Stimulated activated CD4-positive, alpha-beta T cell treated with anti-CD3 and anti-CD28 coated beads, Interleukin-2, amount 100 ng/mL, for 48 hours (primary cell): ENCODE data around the gene ZFHX3.
A peak's percentile ranks its signal among the peaks of the same experiment; 100 is the strongest.

Experiments used
- DNase-seq, 2 donors: peaks; one replicate each; pipeline ENCODE4 v3.0.0-alpha.2; 2020

The ZFHX3 gene

DNA sequence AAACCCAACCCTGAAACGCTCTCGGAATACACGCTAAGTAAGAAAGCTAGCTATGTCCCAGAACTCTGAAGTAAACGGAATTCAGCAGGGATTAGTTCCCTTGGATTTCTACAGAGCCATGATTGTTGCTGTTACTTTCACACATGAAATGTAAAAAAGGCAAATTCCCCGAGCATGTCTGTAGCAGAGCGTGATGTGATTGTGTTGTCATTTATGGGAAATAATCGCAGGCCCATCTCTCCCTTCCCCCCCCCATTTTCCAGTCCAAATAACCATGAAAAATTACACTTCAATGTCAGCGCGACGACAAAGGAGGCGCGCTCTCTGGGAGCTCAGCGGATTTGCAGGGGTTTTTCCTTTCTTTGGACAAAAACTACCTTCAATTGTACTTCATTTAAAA, 209.0 kb downstream of the ZFHX3 start:
- DNase-seq = no peak

GRCh38 chr16:72838586-72838910, 209.4 kb downstream of the ZFHX3 start:
- no peak for DNase-seq

DNA sequence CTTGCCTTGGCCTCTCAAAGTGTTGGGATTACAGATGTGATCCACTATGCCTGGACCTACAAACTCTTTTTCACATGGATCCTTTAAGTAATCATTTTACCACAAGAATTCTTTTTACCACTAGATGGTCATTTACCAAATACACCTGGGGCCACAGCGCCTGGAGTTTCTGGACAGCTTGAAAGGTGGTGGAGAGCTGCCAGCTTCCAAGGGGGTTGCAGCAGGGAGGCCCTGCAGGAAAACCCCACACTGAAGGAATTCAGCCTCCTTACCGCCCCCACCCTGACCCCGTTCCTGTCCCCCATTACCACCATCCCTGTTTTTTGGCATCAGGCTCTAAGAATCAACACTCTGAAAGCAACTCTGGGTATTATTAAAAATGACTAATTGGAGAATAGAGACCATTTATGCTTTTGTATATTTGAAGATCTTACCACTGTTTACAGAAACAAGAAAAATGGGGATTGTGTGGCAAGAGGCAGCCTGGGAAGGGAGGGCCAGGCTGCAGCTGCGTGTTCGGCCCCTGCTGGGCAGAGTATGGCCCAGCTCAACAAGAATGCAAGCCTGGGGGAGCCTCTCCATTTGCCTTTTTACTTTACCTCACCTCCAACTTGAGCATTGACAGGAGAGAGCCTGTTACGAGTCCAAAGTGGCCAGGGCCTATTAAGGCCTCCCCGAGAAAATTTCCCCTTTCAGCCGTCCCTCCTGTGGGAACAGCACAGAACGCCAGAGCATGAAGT, 209.9 kb downstream of the ZFHX3 start:
- no peak for DNase-seq

DNA sequence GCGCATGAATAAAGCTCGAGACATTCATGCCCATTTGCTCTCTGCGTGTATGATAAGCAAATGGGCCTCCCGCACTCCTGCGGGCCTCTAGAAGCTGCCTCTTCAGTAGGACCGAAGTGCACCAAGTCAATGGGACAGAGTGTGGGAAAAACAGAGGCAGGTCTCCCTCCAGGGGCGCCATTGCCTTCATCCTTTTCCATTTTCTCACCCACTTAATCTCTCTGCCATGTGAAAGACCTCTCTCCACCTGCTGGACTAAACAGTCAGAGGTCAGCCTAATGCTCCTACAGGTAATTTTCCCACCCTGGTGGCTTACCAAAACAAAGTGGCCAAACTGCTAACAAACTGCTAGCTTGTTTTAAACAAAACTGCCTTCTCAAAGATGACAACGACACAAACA, 210.9 kb downstream of the ZFHX3 start:
- no peak for DNase-seq

DNA sequence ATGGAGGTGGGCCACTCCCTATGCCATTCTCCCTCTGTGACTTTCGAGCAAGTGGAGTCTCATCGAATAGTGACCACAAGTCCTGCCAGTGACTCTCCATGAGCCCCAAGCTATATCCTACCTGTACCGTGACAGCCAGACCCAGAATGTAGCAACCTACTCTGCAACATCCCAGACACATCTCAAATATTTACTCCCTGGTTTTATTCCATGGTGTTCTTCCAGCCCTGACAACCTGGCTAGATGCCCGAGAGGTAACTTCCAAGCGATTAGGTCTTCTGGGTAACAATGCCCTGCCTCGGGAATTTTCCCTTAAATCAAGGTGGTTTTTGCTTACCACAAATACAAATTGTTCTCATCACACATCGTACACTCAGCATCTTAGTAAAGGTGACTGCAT, 211.7 kb downstream of the ZFHX3 start:
- no peak for DNase-seq

- no peak for DNase-seq
Measured at GRCh38 chr16:72835086-72835485, 212.8 kb downstream of the ZFHX3 start.

DNA sequence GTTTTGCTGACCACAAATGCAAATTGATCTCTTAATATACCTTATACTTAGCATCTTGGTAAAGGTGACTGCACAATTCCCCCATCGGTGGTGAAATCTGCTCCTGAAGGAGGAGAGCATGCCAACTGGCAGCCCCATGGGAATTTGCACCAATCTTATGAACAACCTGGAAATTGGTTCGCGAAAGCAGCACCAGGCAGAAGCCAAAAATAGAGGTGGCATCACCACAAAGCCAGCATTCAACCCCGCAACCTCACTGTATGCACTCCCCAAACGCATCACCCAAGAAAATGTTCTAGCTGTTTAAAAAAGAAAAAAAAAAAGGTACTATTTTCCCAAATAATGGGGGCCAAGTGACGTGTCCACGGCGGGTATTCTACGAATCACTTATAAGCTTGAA, 213.4 kb downstream of the ZFHX3 start:
- no peak for DNase-seq

DNA sequence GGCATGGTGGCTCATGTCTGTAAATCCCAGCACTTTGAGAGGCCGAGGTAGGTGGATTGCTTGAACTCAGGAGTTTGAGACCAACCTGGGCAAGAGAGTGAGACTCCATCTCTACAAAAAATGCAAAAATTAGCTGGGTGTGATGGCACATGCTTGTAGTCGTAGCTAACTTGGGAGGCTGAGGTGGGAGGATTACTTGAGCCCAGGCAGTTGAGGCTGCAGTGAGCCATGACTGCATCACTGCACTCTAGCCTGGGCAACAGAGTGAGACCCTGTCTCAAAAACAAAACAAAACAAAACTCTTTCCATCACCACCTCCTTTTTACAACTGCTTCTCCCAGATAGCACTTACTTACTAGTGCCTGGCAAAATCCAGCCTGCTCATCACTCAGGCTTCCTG, 214.0 kb downstream of the ZFHX3 start:
- no peak for DNase-seq

- no peak for DNase-seq
Measured at GRCh38 chr16:72833482-72833881, 214.4 kb downstream of the ZFHX3 start.

- DNase-seq = peak; percentile 73 to 81
Measured at GRCh38 chr16:72832621-72833248, 215.2 kb downstream of the ZFHX3 start.

DNA sequence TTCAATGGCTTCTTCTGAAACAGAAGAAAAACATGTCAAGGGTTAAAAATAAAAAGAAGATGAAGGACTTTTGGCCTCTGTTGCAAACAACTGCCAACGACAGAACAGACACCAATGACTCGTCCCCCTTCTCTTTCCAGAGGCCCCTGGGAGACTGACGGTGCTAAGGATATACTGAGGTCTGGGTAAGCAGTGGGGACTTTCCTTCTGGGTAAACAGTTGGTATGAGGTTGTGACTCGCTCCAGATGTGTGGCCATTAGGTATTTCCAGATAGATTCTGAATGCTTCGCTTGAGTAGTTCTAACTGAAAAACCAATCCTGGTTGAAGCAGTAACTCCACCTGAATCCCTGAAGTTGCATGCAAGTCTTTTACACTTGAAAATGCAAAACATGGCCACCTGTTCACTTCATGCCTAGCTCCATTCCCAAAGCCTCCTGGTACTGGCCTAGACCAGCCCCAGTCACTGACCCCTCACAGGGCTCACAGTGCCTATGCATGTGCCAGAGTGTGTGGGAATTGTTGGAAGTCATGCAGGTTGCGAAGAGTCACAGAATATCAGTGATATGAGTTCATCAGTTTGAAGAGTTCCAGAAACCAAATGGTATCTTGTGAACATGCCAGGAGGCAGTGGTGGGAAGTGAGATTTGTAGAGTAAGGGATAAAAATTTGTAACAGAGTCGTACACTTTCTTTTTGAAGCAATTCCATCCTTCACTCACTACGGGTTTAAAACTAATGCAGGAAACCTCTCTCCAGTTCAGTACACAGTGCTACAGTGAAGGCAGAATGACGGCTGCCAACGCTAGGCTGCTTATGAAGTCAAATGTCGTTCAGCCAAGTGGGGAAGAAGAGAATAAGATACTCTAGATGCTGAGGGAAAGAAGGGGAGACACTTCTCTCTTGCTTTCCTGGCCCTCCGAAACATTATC, 217.8 kb downstream of the ZFHX3 start:
- DNase-seq = no peak

GRCh38 chr16:72827866-72828265, 220.1 kb downstream of the ZFHX3 start:
- no peak for DNase-seq

GRCh38 chr16:72825912-72826621, 221.9 kb downstream of the ZFHX3 start:
- DNase-seq = no peak

DNA sequence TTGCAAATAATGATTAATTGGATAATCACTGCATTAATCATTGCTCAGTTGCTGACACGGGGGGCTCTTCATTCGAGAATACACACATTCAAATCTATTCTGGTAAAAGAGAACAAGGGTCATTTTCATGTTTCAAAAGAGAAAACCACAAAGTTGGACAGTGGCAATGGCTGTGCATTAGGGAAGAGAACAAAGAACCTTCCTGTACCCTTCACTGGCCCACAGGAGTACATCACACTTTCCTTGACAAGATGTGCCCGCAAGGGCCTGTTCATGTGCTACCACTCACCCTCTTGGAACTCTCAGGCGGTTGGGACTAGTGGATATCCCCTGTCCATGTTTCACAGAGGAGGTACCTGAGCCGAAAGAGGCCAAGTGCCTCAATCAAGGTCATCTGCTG, 223.2 kb downstream of the ZFHX3 start:
- no peak for DNase-seq

DNA sequence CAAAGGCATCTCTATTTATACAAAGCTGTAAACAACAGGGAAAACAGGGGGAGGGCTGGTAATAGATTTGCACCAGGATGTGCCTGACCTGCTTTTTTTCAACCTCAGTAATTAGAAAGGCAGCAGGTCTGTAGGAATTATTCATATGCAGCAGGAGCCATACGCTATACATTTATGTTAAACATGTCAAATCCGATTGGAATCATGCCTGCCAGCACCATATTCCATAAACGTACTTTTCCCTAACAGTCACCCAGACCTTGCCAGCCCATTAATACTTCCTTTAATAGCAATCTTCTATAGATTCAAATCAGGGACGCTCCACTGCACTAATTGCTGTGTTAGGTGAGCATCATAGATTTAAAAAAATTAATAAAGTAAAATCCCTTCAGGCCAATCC, 223.9 kb downstream of the ZFHX3 start:
- no peak for DNase-seq

GRCh38 chr16:72821185-72821950, 226.6 kb downstream of the ZFHX3 start:
- no peak for DNase-seq

GRCh38 chr16:72819345-72819744, 228.6 kb downstream of the ZFHX3 start:
- no peak for DNase-seq

DNA sequence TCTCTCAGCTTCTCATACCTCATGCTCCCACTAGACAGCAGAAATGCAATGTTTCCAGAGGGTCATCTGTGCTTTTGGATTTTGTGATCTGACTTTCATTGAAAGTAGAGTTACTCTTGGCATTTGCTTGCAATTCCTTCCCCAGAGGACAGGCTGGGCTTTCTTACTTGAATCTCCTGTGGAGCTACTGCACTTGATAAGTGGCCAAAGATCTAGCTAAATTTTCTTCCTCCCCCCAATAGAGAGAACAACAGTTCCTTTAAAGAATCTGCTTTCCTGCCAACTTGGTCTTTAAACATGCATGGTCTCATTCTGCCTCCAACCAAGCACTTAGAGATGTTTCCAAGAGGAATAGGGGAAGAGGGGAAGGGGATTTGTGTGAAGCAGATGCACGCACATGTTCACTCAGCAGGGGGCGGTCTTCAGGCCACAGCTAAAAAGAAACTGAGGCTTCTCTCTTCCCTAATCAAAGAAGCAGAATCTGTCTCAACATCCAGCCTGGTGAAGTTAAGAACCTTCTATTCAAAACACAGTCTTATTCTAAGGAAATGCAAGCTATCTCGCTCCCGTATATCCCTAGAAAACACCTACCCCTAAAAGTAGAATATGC, 229.6 kb downstream of the ZFHX3 start:
- no peak for DNase-seq

DNA sequence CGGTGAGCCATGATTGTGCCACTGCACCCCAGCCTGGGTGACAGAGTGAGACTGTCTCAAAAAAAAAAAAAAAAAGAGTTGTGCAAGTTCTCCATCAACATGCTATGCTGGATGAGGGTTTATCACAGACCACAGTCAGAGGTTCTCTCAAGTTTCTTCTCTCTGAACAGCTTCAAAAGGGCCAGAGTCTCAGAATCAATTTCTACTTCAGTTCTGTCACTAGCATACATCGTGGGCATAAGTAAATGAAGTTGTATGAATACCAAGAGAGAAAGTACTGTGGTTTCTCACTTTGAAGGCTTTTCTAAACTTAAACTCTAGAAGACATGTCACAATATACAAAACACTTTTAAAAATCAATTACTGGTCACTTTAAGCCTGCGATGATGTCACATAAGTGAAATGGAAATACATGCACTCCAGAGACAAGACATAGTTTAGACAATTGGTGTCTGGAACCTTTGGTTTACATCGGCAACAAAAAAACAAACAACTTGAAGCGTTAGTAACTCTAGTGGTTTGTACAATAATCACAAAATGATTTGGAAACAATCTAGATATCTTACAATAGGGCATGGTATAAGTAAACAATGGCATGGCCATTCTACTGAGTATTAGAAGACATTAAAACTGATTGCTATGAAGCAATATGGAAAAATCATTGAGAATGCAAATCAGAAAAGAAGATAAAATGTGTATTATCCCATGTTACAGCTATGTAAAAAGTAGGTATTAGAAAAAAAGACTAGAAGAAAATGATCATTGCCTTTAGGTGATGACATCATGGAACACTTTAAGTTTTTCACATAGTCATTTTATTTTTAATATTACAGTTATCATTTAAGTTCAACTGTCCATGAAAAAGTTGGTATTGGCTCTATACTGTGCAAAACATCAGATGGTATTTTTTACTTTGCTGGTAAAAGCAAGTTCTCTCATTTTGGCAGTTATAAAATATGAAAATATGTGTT, 232.3 kb downstream of the ZFHX3 start:
- no peak for DNase-seq

GRCh38 chr16:72814226-72814625, 233.7 kb downstream of the ZFHX3 start:
- DNase-seq = no peak

DNA sequence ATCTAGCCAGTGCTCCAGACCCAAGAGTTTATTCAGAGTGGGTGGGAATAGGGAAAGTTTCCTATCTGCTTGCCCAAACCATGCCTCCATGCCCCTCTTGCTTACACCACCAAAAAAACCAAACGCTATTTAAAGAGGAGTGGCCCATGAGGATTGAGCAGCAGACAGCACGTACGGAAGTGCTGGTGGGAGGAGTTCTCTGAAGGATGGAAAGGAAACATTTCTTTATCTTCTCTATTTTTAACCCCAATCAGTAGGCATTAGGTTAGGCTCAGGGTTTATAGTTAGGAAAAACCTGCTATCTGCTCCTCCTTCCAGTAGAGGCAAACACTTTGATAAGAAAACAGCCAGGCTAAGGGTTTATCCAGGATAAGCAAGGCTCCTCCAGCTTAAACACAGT, 235.3 kb downstream of the ZFHX3 start:
- DNase-seq = no peak
